Duodenal mucosa (tissue), 2 donors: ENCODE data around the gene IGIP.
A peak's percentile ranks its signal among the peaks of the same experiment; 100 is the strongest.
"Not testable (repeated sequence)": the region's sequence is repeated elsewhere in the genome, so short reads cannot be mapped to it uniquely, and the experiment has no call there.

Source experiments
- H3K27ac ChIP-seq: one replicate; pipeline ENCODE4 v1.7.0; 2013; ENCODE audit warnings: low read depth, low read length
- H3K27me3 ChIP-seq, 2 donors: one replicate each; pipeline ENCODE4 v1.7.0; 2013; ENCODE audit warnings: low read length in 2 of 2, control low read depth in 1 of 2; ENCODE audit not compliant: insufficient read depth in 2 of 2, control insufficient read depth in 1 of 2
- H3K36me3 ChIP-seq, 2 donors: one replicate each; pipeline ENCODE4 v1.7.0; 2013; ENCODE audit warnings: low read length in 2 of 2, control low read depth in 1 of 2; ENCODE audit not compliant: insufficient read depth in 2 of 2, control insufficient read depth in 1 of 2
- H3K4me1 ChIP-seq, 2 donors: one replicate each; pipeline ENCODE4 v1.7.0; 2013; ENCODE audit warnings: low read length in 2 of 2, control low read depth in 1 of 2; ENCODE audit not compliant: insufficient read depth in 2 of 2, control insufficient read depth in 1 of 2
- H3K4me3 ChIP-seq, 2 donors: one replicate each; pipeline ENCODE4 v1.7.0; 2013; ENCODE audit warnings: low read length in 2 of 2, low read depth in 1 of 2
- H3K9ac ChIP-seq, 2 donors: one replicate each; pipeline ENCODE4 v1.7.0; 2013; ENCODE audit warnings: low read length in 2 of 2, low read depth in 1 of 2
- H3K9me3 ChIP-seq, 2 donors: one replicate each; pipeline ENCODE4 v1.7.0; 2013; ENCODE audit warnings: low read length in 2 of 2, control low read depth in 1 of 2; ENCODE audit not compliant: control insufficient read depth in 1 of 2

The IGIP gene

GRCh38 chr5:140150201-140150600 is 24.5 kb downstream of the IGIP start:
- Histone ChIP-seq H3K27ac (no peak overlapping the region), H3K9ac (no peak overlapping the region), H3K9me3 (no peaks in the 10 kb centered on the region), H3K36me3 (no peaks in the 10 kb centered on the region), H3K4me3 (no peak overlapping the region), H3K27me3 (peaks cover 0 to 5% of the 10 kb centered on the region in 2 donors), H3K4me1 (peaks cover 5 to 23% of the 10 kb centered on the region in 2 donors)

GRCh38 chr5:140151144-140152021 is 25.6 kb downstream of the IGIP start:
- H3K4me1 ChIP-seq, result peaks cover 0 to 14% of the 10 kb centered on the region in 2 donors
- H3K27ac ChIP-seq, result no peak overlapping the region
- H3K9me3 ChIP-seq, result no peaks in the 10 kb centered on the region
- H3K4me3 ChIP-seq, result no peak overlapping the region
- no peak overlapping the region for H3K9ac ChIP-seq
- no peaks in the 10 kb centered on the region for H3K36me3 ChIP-seq
- peaks cover 0 to 2% of the 10 kb centered on the region in 2 donors for H3K27me3 ChIP-seq

GRCh38 chr5:140152022-140152999 is 26.6 kb downstream of the IGIP start:
- Histone ChIP-seq H3K9me3 (no peaks in the 10 kb centered on the region), H3K9ac (no peak overlapping the region), H3K27me3 (no peaks in the 10 kb centered on the region), H3K4me1 (peaks cover 5 to 16% of the 10 kb centered on the region in 2 donors), H3K27ac (no peak overlapping the region), H3K4me3 (no peak overlapping the region), H3K36me3 (no peaks in the 10 kb centered on the region)

- Histone ChIP-seq H3K27me3 (no peaks in the 10 kb centered on the region), H3K9me3 (no peaks in the 10 kb centered on the region), H3K36me3 (no peaks in the 10 kb centered on the region), H3K4me3 (no peak overlapping the region), H3K4me1 (peaks cover 5 to 16% of the 10 kb centered on the region in 2 donors), H3K9ac (no peak overlapping the region), H3K27ac (no peak overlapping the region)
These were observed 27.5 kb downstream of the IGIP start for GRCh38 chr5:140153255-140153654.

GRCh38 chr5:140153905-140154304 is 28.2 kb downstream of the IGIP start:
- Histone ChIP-seq H3K4me3 (no peak overlapping the region), H3K9ac (no peak overlapping the region), H3K27ac (no peak overlapping the region)

GRCh38 chr5:140154710-140155381 is 29.1 kb downstream of the IGIP start:
- H3K9ac ChIP-seq, H3K9me3 ChIP-seq, H3K36me3 ChIP-seq, H3K27me3 ChIP-seq, H3K27ac ChIP-seq, H3K4me3 ChIP-seq: not testable (repeated sequence)
- peaks cover 5 to 16% of the 10 kb centered on the region in 2 donors for H3K4me1 ChIP-seq

More at GRCh38 chr5:140153905-140154304, 28.2 kb downstream of the IGIP start:
- Histone ChIP-seq H3K9me3 (no peaks in the 10 kb centered on the region), H3K36me3 (no peaks in the 10 kb centered on the region), H3K4me1 (peaks cover 5 to 16% of the 10 kb centered on the region in 2 donors), H3K27me3 (no peaks in the 10 kb centered on the region)

GRCh38 chr5:140157032-140157781 is 31.5 kb downstream of the IGIP start:
- H3K36me3 ChIP-seq, result no peaks in the 10 kb centered on the region
- no peaks in the 10 kb centered on the region for H3K9me3 ChIP-seq
- peaks cover 5 to 11% of the 10 kb centered on the region in 2 donors for H3K4me1 ChIP-seq
- H3K9ac ChIP-seq, result peak overlapping the region; percentile 29 to 38
- H3K27me3 ChIP-seq, result no peaks in the 10 kb centered on the region
- H3K27ac ChIP-seq, result no peak overlapping the region
- peak overlapping the region; percentile 55 to 58 for H3K4me3 ChIP-seq

- H3K9me3 ChIP-seq, result no peaks in the 10 kb centered on the region
- no peak overlapping the region for H3K4me3 ChIP-seq
- no peaks in the 10 kb centered on the region for H3K36me3 ChIP-seq
- no peak overlapping the region for H3K9ac ChIP-seq
- H3K4me1 ChIP-seq, result peaks cover 7 to 11% of the 10 kb centered on the region in 2 donors
- H3K27me3 ChIP-seq, result no peaks in the 10 kb centered on the region
- no peak overlapping the region for H3K27ac ChIP-seq
These were observed 33.5 kb downstream of the IGIP start for GRCh38 chr5:140159014-140159927.
